ENCODE data around the gene HOXD13.

GRCh38 chr2:176081376-176081836 is 11.1 kb upstream of the HOXD13 start:
- no peak for TF ChIP-seq MNT (IDR thresholded peaks at IDR 0.05)
- TF ChIP-seq NCOA1 (CRISPR knock-in tag; IDR thresholded peaks at IDR 0.05) = no peak
- no peak for TF ChIP-seq EHMT2 (IDR thresholded peaks at IDR 0.05; ENCODE audit: borderline replicate concordance, low read depth, low read length)
- TF ChIP-seq SRY (CRISPR knock-in tag; IDR thresholded peaks at IDR 0.05) = no peak
- TF ChIP-seq CTCF (CRISPR knock-in tag; IDR thresholded peaks at IDR 0.05) = no peak
- no peak for TF ChIP-seq CHD2 (IDR thresholded peaks at IDR 0.05; ENCODE audit: low read depth, low read length)
- TF ChIP-seq KDM1A (CRISPR knock-in tag; IDR thresholded peaks at IDR 0.05) = no peak
- TF ChIP-seq ZSCAN20 (CRISPR knock-in tag; IDR thresholded peaks at IDR 0.05; ENCODE audit: borderline replicate concordance) = no peak

Measured in HepG2 (cell line).